Activated CD8-positive, alpha-beta memory T cell treated with anti-CD3 and anti-CD28 coated beads for 4 hours (primary cell): ENCODE results near the gene OR6F1.
"Not testable (repeated sequence)": the region's sequence is repeated elsewhere in the genome, so short reads cannot be mapped to it uniquely, and the experiment has no call there.

ENCODE experiments used
- DNase-seq, 2 donors: peaks; one replicate each; pipeline ENCODE4 v3.0.0-alpha.2; 2020; ENCODE audit warnings: low read depth in 2 of 2

Gene OR6F1

GRCh38 chr1:247716546-247716945, at the start of gene OR6F1:
Gene OR6F1 (minus strand): TSS chr1:247716646. CDS start chr1:247712755, 3,891 bp downstream.
- DNase-seq, result no peak

- DNase-seq, result no peak
Measured at GRCh38 chr1:247760456-247760855, 44.0 kb upstream of the OR6F1 start, which contains the start of gene OR1C1. Gene OR1C1 (minus strand): TSS chr1:247760556. CDS start chr1:247758406, 2,150 bp downstream.

- DNase-seq, result not testable (repeated sequence)
Measured at GRCh38 chr1:247754311-247754710, 37.9 kb upstream of the OR6F1 start.

- no peak for DNase-seq
Measured at GRCh38 chr1:247749870-247750269, 33.4 kb upstream of the OR6F1 start.

- no peak for DNase-seq
Measured at GRCh38 chr1:247748041-247748440, 31.6 kb upstream of the OR6F1 start, which contains the start of gene OR14A2. Gene OR14A2 (minus strand): TSS chr1:247748141.

GRCh38 chr1:247747616-247748015, 31.2 kb upstream of the OR6F1 start:
- DNase-seq, result no peak

DNA sequence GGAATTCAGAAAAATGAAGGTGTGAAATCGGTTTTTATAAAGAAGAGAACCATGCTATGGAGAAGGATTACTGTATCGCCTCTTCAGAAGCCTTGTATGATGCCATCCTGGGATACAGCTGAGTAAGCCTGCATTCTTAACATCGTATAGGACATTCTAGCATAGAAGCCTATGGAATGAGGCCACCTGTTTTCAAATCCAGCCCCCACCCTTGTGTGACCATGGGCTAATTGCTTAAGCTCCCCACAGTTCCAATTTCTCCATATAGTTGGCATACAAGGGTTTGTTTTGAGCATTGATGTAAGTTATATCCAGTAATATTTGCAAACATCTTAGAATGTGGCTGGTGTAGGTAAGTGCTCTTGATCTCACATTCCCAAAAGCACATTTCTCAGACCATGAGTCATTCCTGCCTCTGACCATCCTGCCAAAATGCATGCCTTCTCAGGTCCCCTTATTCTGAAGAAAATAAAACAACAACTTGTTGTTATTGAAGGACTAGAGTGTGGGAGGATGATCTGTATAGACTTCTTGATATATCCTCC, 30.0 kb upstream of the OR6F1 start:
- DNase-seq, result no peak

DNA sequence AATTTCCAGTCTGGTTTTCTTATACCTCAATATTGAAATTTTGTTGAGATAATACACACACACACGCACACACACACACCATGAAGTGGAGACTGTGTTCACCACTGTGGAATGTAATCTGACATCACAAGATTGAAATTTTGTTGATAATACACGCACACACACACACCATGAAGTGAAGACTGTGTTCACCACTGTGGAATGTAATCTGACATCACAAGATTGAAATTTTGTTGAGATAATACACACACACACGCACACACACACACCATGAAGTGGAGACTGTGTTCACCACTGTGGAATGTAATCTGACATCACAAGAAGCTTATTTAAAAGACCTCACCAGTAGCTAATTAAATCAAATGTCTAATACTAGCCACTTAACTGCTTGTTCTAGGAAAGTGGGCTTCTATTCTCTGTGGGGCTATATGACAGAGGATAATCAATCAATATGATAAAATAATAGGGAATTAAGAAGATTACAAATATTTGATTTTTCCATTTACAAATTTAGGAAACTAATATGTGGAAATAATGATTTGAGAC, 25.8 kb upstream of the OR6F1 start:
- DNase-seq, result not testable (repeated sequence)

GRCh38 chr1:247741756-247742155, 25.3 kb upstream of the OR6F1 start:
- no peak for DNase-seq

DNA sequence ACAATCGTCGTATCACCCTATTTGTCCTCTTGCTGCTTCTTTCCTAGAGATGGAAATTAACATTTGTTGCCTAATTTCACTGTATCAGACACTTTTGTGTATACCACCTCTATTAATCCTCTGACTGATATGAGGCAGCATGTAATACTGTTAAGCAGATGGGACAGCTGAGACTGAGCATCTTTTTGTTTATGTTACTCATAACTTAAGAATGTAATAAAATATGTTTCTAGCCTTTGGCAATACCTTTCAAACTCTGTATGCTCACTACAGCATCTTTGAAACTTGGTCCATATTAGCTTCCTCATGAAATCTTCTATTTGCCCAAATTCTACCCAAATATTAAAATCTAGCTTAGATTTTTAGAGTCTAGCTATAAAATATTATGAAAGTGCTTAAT, 24.3 kb upstream of the OR6F1 start:
- DNase-seq, result no peak

GRCh38 chr1:247738315-247738714, 21.9 kb upstream of the OR6F1 start, which contains the start of gene OR14K1:
Gene OR14K1 (plus strand): TSS chr1:247738615. CDS start chr1:247738615, 0 bp downstream.
- DNase-seq, result no peak

DNA sequence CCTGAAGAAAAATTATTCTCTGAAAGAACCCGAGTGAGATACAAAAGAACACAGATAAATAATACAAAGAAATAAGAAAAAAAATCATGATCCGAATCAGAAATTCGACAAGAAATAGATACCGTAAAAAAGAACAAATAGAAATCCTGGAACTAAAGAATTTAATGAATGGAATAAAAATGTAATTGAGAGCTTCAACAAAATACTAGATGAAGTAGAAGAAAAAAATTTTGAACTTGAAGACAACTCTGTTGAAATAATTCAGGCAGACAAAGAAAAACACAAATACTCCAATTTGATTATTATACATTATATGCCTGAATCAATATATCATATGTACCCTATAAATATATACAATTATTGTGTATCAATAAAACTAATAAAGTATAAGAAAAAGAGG, 4.8 kb upstream of the OR6F1 start:
- DNase-seq, result no peak

DNA sequence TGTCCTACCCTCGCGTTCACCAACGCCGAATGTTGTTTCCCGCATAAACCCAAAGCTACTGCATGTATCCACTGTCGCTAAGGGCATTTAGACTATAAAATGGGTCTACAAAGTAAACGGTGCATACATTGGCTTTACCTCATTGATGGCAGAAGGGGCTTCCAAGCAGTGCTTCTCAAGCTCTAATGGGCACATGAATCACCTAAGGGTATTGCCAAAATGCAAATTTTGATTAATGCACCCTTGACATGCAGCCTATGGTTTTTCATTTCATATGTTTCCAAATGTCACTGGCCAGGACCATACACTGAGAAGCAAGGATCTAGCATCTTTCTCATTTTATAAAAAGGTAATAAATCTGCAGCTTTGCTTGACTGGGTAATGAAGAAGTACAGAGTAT, 2.7 kb downstream of the OR6F1 start:
- no peak for DNase-seq

GRCh38 chr1:247710681-247711080, 5.8 kb downstream of the OR6F1 start:
- not testable (repeated sequence) for DNase-seq

DNA sequence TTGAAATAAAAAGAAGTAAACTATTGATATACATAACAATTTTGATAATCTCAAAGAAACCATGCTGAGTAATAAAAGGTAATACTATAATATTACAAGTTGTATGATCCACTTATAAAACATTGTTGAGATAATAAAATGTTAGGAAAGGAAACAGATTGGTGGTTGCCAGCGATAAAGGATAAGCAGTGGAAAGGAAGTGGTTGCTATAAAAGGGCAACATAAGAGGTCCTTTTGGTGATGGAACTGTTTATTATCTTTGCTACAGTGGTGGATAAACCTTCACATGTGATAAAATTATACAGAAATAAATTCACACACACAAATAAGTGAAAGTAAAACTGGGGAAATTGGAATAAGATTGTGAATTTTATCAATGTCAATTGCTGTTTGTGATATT, 15.1 kb downstream of the OR6F1 start:
- no peak for DNase-seq

GRCh38 chr1:247681288-247681897, 35.1 kb downstream of the OR6F1 start:
- DNase-seq, result no peak

GRCh38 chr1:247680171-247680570, 36.3 kb downstream of the OR6F1 start:
- no peak for DNase-seq

DNA sequence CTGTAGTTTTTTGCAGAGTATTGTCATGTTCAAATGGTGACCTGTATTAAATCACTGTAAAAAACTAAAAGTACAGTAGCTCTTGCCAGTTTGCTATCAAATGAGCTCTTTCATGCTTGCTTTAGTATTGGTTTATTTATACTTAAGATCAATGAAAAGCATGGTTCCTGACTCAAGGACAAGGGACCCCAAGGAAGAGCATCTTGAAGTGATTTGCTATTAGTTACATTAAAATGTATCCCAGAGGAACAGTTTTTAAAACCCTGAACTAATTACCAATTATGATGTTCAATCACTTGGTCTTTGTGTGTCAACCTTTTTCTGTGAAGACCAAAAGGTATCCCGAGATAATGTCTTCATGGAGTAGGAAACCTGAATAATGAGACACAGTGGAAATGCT, 36.8 kb downstream of the OR6F1 start, which contains the start of gene OR13G1:
OR13G1 (minus strand) TSS at position 101 of the 400 bp plus-strand sequence. CDS start 6,698 bp downstream, outside the sequence.
- no peak for DNase-seq

DNA sequence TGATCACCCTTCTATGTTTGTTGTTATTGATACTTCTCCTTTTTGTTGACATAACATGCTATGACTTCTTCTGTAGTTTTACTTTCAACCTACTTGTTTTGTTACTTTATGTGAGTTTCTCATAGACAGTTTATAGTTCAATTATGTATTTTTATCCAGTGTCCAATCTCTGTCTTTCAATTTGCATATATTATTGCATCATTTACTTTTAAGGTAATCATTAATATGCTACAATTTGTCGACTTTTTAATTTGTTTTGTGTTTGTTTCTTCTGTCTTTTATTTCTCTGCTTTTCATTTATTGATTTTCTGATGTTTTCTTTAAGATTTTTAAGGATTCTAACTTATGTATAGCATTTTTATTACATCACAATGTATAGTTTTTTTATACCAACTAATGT, 47.2 kb downstream of the OR6F1 start:
- no peak for DNase-seq
